Testis (tissue), 3 donors: ENCODE data around the gene SLC38A10. TPM values are rescaled to one million over a fixed set of nuclear protein-coding genes. Genes with fewer than 3 reads are reported as not detected.

Experiments used
- DNase-seq: peaks from one replicate; pipeline ENCODE4 v3.0.0-alpha.2; 2019
- H3K27ac ChIP-seq, 2 donors: fragments of 200-600 bp; sonication (generic); one replicate each; pipeline ENCODE4 v1.5.1; 2019
- H3K27me3 ChIP-seq: fragments of 200-600 bp; sonication (generic); one replicate; pipeline ENCODE4 v1.5.1; 2019
- H3K36me3 ChIP-seq: fragments of 200-600 bp; sonication (generic); one replicate; pipeline ENCODE4 v1.5.1; 2017; ENCODE audit warnings: low read depth; ENCODE audit errors: missing control alignments
- H3K4me1 ChIP-seq: fragments of 200-600 bp; sonication (generic); one replicate; pipeline ENCODE4 v1.5.1; 2019
- H3K4me3 ChIP-seq, 2 donors: fragments of 200-600 bp; sonication (generic); one replicate each; pipeline ENCODE4 v1.5.1; 2017 to 2019
- H3K9me3 ChIP-seq: fragments of 200-600 bp; sonication (generic); one replicate; pipeline ENCODE4 v1.5.1; 2017
- CTCF ChIP-seq, 3 experiments: fragments of 450-650 bp in 2 of 3; fragments of 200-600 bp in 1 of 3; sonication (generic) in 1 of 3; IDR thresholded peaks; one replicate each; pipeline ENCODE4 v1.5.1; 2016 to 2019; ENCODE audit warnings: antibody characterized with exemption in 3 of 3, mild to moderate bottlenecking in 2 of 3, moderate library complexity in 1 of 3
- POLR2A ChIP-seq: fragments of 450-650 bp; IDR thresholded peaks from one replicate; pipeline ENCODE4 v1.6.1; 2017; ENCODE audit warnings: antibody characterized with exemption, mild to moderate bottlenecking, moderate library complexity
- WGBS, 2 donors: methylation state at CpG; one replicate each; pipeline ENCODE4 v1.1.5; 2018; 5-methylcytosine and 5-hydroxymethylcytosine counted together
- intact Hi-C: fragments of 100-400 bp; cut with DNase I; formaldehyde crosslinking; loops from one replicate; pipeline ENCODE4 v1.15.1; 2023; ENCODE audit warnings: low total_unique reads
- polyA plus RNA-seq: library from polyadenylated mRNA; stranded (reverse); fragments of 350-450 nt; fragmentation: Illumina TruSeq; extraction: RNeasy Lipid Tissue Mini Kit (QIAGEN cat#74804); gene quantifications from one replicate; pipeline ENCODE4 v1.2.3, GENCODE V29; 2014; ENCODE audit warnings: low read depth, low replicate concordance; ENCODE audit not compliant: insufficient read depth
- total RNA-seq, 2 donors: library from RNA; depleted of rRNA; stranded (reverse); fragments of >200 nt; gene quantifications; one replicate each; pipeline ENCODE4 v1.2.3, GENCODE V29; 2016

SLC38A10 gene
- total and polyA plus RNA-seq, 3 donors from 2014 or later = 77.1 to 150 (median 131) TPM

GRCh38 chr17:81260171-81260570 is 34.9 kb downstream of the SLC38A10 start:
- 95 to 100% methylated on average over 5 to 17 of the region's 17 CpGs for WGBS, 2 donors
- Histone ChIP-seq H3K36me3 (no peaks in the 10 kb centered on the region), H3K4me1 (peaks cover 4% of the 10 kb centered on the region), H3K9me3 (no peaks in the 10 kb centered on the region), H3K4me3 (no peak overlapping the region), H3K27me3 (no peaks in the 10 kb centered on the region), H3K27ac (no peak overlapping the region)
- intact Hi-C loops = no loop called here
- DNase-seq = no peak
- TF ChIP-seq POLR2A (no peak), CTCF (IDR thresholded peaks at IDR 0.05) (no peak)

DNA sequence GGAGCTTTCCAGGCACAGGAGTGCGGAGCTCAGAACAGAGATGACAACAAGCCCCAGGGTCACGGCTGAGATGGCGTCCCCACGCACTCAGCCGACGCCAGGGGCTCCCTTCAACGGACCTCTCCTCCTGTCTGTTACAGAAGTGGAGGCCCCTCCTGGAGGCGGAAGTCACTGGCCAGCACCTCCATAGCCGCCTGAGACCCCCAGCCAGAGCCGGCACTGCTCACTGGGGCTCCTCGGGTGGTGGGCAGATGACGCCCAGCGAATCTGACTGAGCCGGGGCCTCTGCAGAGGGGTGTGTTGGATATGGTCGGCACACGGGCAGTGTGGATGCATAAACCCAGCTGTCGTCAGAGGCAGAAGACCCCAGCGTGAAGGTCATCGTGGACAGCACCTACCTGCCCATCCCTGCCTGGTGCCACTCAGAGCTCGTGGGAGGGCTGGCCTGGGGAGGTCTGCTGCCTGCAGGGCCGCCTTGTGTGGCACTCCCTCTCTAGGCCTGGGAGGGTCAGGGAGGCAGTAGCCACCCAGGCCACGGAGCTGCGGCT is 36.0 kb downstream of the SLC38A10 start:
- no peaks in the 10 kb centered on the region for H3K36me3 ChIP-seq
- no peak overlapping the region for H3K4me3 ChIP-seq
- DNase-seq = no peak
- 95 to 96% methylated on average over 13 to 23 of the region's 23 CpGs for WGBS, 2 donors
- H3K27ac ChIP-seq = no peak overlapping the region
- H3K27me3 ChIP-seq = no peaks in the 10 kb centered on the region
- no peak for TF ChIP-seq CTCF (IDR thresholded peaks at IDR 0.05)
- no peak for TF ChIP-seq POLR2A
- intact Hi-C loops = loop anchor here (10.0 kb wide), 1 partner anchor 76 kb away; no protein-coding TSS in a partner anchor
- peaks cover 12% of the 10 kb centered on the region for H3K4me1 ChIP-seq
- H3K9me3 ChIP-seq = no peaks in the 10 kb centered on the region

DNA sequence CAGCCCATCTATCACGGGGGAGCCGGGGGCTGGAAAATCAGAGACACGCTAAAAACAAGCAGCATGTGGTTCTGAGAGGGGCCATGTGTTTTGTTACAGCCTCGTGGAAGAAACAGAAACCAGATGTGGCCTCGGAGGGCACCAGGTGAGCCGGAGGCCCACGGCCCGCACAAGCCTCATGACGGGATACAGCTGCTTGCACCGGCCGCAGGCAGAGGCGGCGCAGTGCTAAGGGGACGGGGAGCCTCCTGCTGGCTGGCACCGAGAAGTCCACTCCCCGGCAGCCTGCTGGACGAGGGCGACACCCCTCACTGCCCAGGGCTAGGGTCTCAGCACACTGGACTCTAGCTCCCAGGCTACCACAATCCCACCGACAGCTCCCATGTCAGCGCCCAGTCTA is 36.8 kb downstream of the SLC38A10 start:
- intact Hi-C loops = loop anchor here (10.0 kb wide), 1 partner anchor 77 kb away; no protein-coding TSS in a partner anchor
- WGBS, 2 donors = 88 to 89% methylated on average over 4 to 20 of the region's 20 CpGs

GRCh38 chr17:81257533-81257932 is 37.6 kb downstream of the SLC38A10 start:
- no peak for TF ChIP-seq POLR2A
- no peak for TF ChIP-seq CTCF (IDR thresholded peaks at IDR 0.05)
- WGBS, 2 donors = 87 to 95% methylated on average over 4 to 19 of the region's 19 CpGs
- H3K36me3 ChIP-seq = no peaks in the 10 kb centered on the region
- intact Hi-C loops = loop anchor here (10.0 kb wide), 1 partner anchor 77 kb away; no protein-coding TSS in a partner anchor
- H3K27ac ChIP-seq = no peak overlapping the region
- no peaks in the 10 kb centered on the region for H3K9me3 ChIP-seq
- no peaks in the 10 kb centered on the region for H3K27me3 ChIP-seq
- no peak for DNase-seq
- no peak overlapping the region for H3K4me3 ChIP-seq
- H3K4me1 ChIP-seq = peaks cover 12% of the 10 kb centered on the region

More for the DNA sequence above, 36.8 kb downstream of the SLC38A10 start:
- H3K27me3 ChIP-seq = no peaks in the 10 kb centered on the region
- H3K4me3 ChIP-seq = no peak overlapping the region
- no peak for TF ChIP-seq CTCF (IDR thresholded peaks at IDR 0.05)
- no peak for DNase-seq
- H3K36me3 ChIP-seq = no peaks in the 10 kb centered on the region
- H3K27ac ChIP-seq = no peak overlapping the region
- H3K4me1 ChIP-seq = peaks cover 12% of the 10 kb centered on the region
- H3K9me3 ChIP-seq = no peaks in the 10 kb centered on the region

GRCh38 chr17:81256616-81257015 is 38.5 kb downstream of the SLC38A10 start:
- intact Hi-C loops = loop anchor here (10.0 kb wide), 1 partner anchor 78 kb away; no protein-coding TSS in a partner anchor
- Histone ChIP-seq H3K27me3 (no peaks in the 10 kb centered on the region), H3K36me3 (no peaks in the 10 kb centered on the region), H3K27ac (no peak overlapping the region), H3K4me3 (no peak overlapping the region), H3K4me1 (peaks cover 12% of the 10 kb centered on the region), H3K9me3 (no peaks in the 10 kb centered on the region)
- 83 to 90% methylated on average over 12 of the region's 12 CpGs for WGBS, 2 donors
- TF ChIP-seq POLR2A (no peak), CTCF (IDR thresholded peaks at IDR 0.05) (no peak)
- DNase-seq = no peak
